Endothelial cell of umbilical vein (primary cell): ENCODE measurements around the gene PTGER4. TPM values are rescaled to one million over a fixed set of nuclear protein-coding genes. Genes with fewer than 3 reads are reported as not detected.

Experiments used
- BruUV-seq: library from RNA; stranded (reverse); fragments of 400-500 nt; replicated peaks from 2 replicates; lab custom pipeline; 2021; lab: Mats Ljungman, UMichigan
- CTCF ChIA-PET: fragments of 300-600, 350-600 bp; sonication (Branson Sonifier 250); formaldehyde crosslinking; loops from one replicate; lab custom pipeline; 2021; ENCODE audit warnings: antibody characterized with exemption, inconsistent platforms; lab: Charles Lee
- POLR2A ChIA-PET: fragments of 300-600, 350-600 bp; sonication (Branson Sonifier 250); formaldehyde crosslinking; loops from one replicate; lab custom pipeline; 2021; ENCODE audit warnings: antibody characterized with exemption, inconsistent platforms; lab: Charles Lee
- DNase-seq: peaks from one replicate; pipeline ENCODE4 v3.0.0-alpha.2; 2011; ENCODE audit warnings: low read depth, low spot score
- FAIRE-seq: peaks from 2 replicates; lab custom pipeline; 2011; peaks lifted over from hg19 to GRCh38; lab: Jason Lieb, UNC
- H2AFZ ChIP-seq: 2 replicates; pipeline ENCODE4 v1.6.0; 2012; ENCODE audit warnings: low read depth, low read length, control low read depth, inconsistent platforms
- H3K27ac ChIP-seq: 2 replicates; pipeline ENCODE4 v1.5.1; 2011; ENCODE audit warnings: low read depth, mild to moderate bottlenecking, control low read depth, low read length, moderate library complexity; ENCODE audit not compliant: insufficient read depth
- H3K27me3 ChIP-seq, 2 experiments: 2 replicates each; pipeline versions ENCODE4 v1.6.0 to v1.6.1; 2011; ENCODE audit warnings: low read length in 2 of 2, mixed read lengths in 1 of 2; ENCODE audit not compliant: control insufficient read depth in 2 of 2, insufficient read depth in 2 of 2
- H3K36me3 ChIP-seq, 2 experiments: 2 replicates in 1 of 2; 3 replicates in 1 of 2; pipeline ENCODE4 v1.5.1; 2011; ENCODE audit warnings: low read length in 2 of 2, mild to moderate bottlenecking in 1 of 2, moderate library complexity in 1 of 2; ENCODE audit not compliant: control insufficient read depth in 2 of 2, insufficient read depth in 2 of 2; ENCODE audit errors: extremely low read depth in 1 of 2
- H3K4me1 ChIP-seq: 3 replicates; pipeline ENCODE4 v1.5.1; 2011; ENCODE audit warnings: mild to moderate bottlenecking, low read length; ENCODE audit not compliant: control insufficient read depth, insufficient read depth; ENCODE audit errors: extremely low read depth
- H3K4me2 ChIP-seq: 2 replicates; pipeline ENCODE4 v1.6.1; 2011; ENCODE audit warnings: low read length, control low read depth, mixed read lengths; ENCODE audit not compliant: insufficient read depth
- H3K4me3 ChIP-seq, 3 experiments: fragments of 200-600 bp in 1 of 3; sonication (generic), shearing (Covaris generic) in 1 of 3; replicated peaks in 1 of 3; 2 replicates each; pipeline ENCODE4 v1.5.1; 2011 to 2016; ENCODE audit warnings: control low read depth in 3 of 3, low read length in 3 of 3, mild to moderate bottlenecking in 2 of 3, inconsistent platforms in 1 of 3, low read depth in 1 of 3, moderate library complexity in 1 of 3; ENCODE audit not compliant: insufficient read depth in 1 of 3
- H3K79me2 ChIP-seq: 2 replicates; pipeline ENCODE4 v1.6.0; 2012; ENCODE audit warnings: low read length, inconsistent platforms; ENCODE audit not compliant: control insufficient read depth, insufficient read depth
- H3K9ac ChIP-seq: replicated peaks from 2 replicates; pipeline ENCODE3; 2011; ENCODE audit warnings: low read length, control low read depth; ENCODE audit not compliant: insufficient read depth; ENCODE audit errors: extremely low read depth
- H3K9me1 ChIP-seq: replicated peaks from 3 replicates; pipeline ENCODE4 v1.6.0; 2011; ENCODE audit warnings: mild to moderate bottlenecking, low read length; ENCODE audit not compliant: control insufficient read depth, insufficient read depth; ENCODE audit errors: extremely low read depth
- H3K9me3 ChIP-seq: replicated peaks from 2 replicates; pipeline ENCODE4 v1.5.1; 2012; ENCODE audit warnings: low read length, inconsistent platforms; ENCODE audit not compliant: control insufficient read depth, insufficient read depth
- H4K20me1 ChIP-seq: replicated peaks from 2 replicates; pipeline ENCODE3; 2011; ENCODE audit warnings: mild to moderate bottlenecking, low read length; ENCODE audit not compliant: control insufficient read depth, insufficient read depth; ENCODE audit errors: extremely low read depth
- EZH2 ChIP-seq: IDR thresholded peaks from 2 replicates; pipeline ENCODE4 v1.6.1; 2012; ENCODE audit warnings: borderline replicate concordance, low read depth, mild to moderate bottlenecking, moderate library complexity, low read length, inconsistent platforms; ENCODE audit not compliant: severe bottlenecking
- GATA2 ChIP-seq: IDR thresholded peaks from 2 replicates; pipeline ENCODE4 v1.7.0; 2011; ENCODE audit warnings: low read depth, mild to moderate bottlenecking, moderate library complexity, mixed read lengths, low read length; ENCODE audit not compliant: insufficient read length, insufficient read depth
- JUN ChIP-seq: IDR thresholded peaks from 2 replicates; pipeline ENCODE4 v1.6.1; 2011; ENCODE audit warnings: borderline replicate concordance, low read depth; ENCODE audit not compliant: insufficient read length, insufficient read depth
- MAX ChIP-seq: IDR thresholded peaks from 2 replicates; pipeline ENCODE4 v1.6.1; 2011; ENCODE audit not compliant: insufficient read depth, insufficient read length
- MYC ChIP-seq: IDR thresholded peaks from one replicate; pipeline ENCODE4 v1.6.1; 2011; ENCODE audit warnings: mild to moderate bottlenecking, low read depth, low read length
- dilution Hi-C: fragments of 300-500 bp; cut with MboI; formaldehyde crosslinking; loops from one replicate; pipeline ENCODE4 v1.15.0; 2019; ENCODE audit warnings: low sequenced_read_pairs; ENCODE audit not compliant: extremely low pct_ligation_motif_present
- intact Hi-C: fragments of 100-400 bp; cut with micrococcal nuclease; formaldehyde crosslinking; loops from one replicate; pipeline ENCODE4 v1.10.0; 2022
- polyA plus RNA-seq, 4 experiments: library from polyadenylated mRNA; depleted of rRNA in 3 of 4; stranded (reverse) in 3 of 4; unstranded in 1 of 4; fragments of >200 nt; gene quantifications; 2 replicates each; pipeline versions ENCODE4 v1.2.1 to v1.2.3, GENCODE V29; 2011 to 2012; ENCODE audit warnings: missing spikeins in 1 of 4
- total RNA-seq: library from RNA; stranded (reverse); gene quantifications from 2 replicates; pipeline ENCODE4 v1.2.3, GENCODE V29; 2021

PTGER4 gene
- total and polyA plus RNA-seq, 2 donors (not counting 3 experiments of a cell fraction or from before 2014, with no cell fraction given): 23.6 to 37.4 TPM

- no peaks in the 10 kb centered on the region for H4K20me1 ChIP-seq
- intact Hi-C loops (loop anchor here (5.0 kb wide), 2 partner anchors 453 to 568 kb away; no protein-coding TSS in a partner anchor), dilution Hi-C loops (no loop called here)
- no peaks in the 10 kb centered on the region for H3K9me3 ChIP-seq
- H3K4me3 ChIP-seq: no peak overlapping the region
- POLR2A ChIA-PET: no interaction called here
- H3K27ac ChIP-seq: no peak overlapping the region
- CTCF ChIA-PET: no interaction called here
- H3K36me3 ChIP-seq: no peaks in the 10 kb centered on the region
- FAIRE-seq: no peak
- no TSS peak for BruUV-seq
- no peak overlapping the region for H3K9ac ChIP-seq
- no peaks in the 10 kb centered on the region for H3K9me1 ChIP-seq
- H3K4me2 ChIP-seq: no peak overlapping the region
- peaks cover 27% of the 10 kb centered on the region for H3K79me2 ChIP-seq
- peaks cover 26% of the 10 kb centered on the region for H3K4me1 ChIP-seq
- no peak for DNase-seq
- TF ChIP-seq GATA2 (no peak), MAX (no peak), EZH2 (no peak), MYC (no peak), JUN (no peak)
- H2AFZ ChIP-seq: no peak overlapping the region
- H3K27me3 ChIP-seq: no peaks in the 10 kb centered on the region
Measured at GRCh38 chr5:40675396-40676133, 4.2 kb upstream of the PTGER4 start.
